Endothelial cell of umbilical vein (primary cell): ENCODE measurements around the gene NFATC3. TPM values are rescaled to one million over a fixed set of nuclear protein-coding genes. Genes with fewer than 3 reads are reported as not detected.

ENCODE experiments used
- BruUV-seq: library from RNA; stranded (reverse); fragments of 400-500 nt; replicated peaks from 2 replicates; lab custom pipeline; 2021; lab: Mats Ljungman, UMichigan
- CTCF ChIA-PET: fragments of 300-600, 350-600 bp; sonication (Branson Sonifier 250); formaldehyde crosslinking; loops from one replicate; lab custom pipeline; 2021; ENCODE audit warnings: antibody characterized with exemption, inconsistent platforms; lab: Charles Lee
- POLR2A ChIA-PET: fragments of 300-600, 350-600 bp; sonication (Branson Sonifier 250); formaldehyde crosslinking; loops from one replicate; lab custom pipeline; 2021; ENCODE audit warnings: antibody characterized with exemption, inconsistent platforms; lab: Charles Lee
- DNase-seq: peaks from one replicate; pipeline ENCODE4 v3.0.0-alpha.2; 2011; ENCODE audit warnings: low read depth, low spot score
- FAIRE-seq: peaks from 2 replicates; lab custom pipeline; 2011; peaks lifted over from hg19 to GRCh38; lab: Jason Lieb, UNC
- H2AFZ ChIP-seq: 2 replicates; pipeline ENCODE4 v1.6.0; 2012; ENCODE audit warnings: low read depth, low read length, control low read depth, inconsistent platforms
- H3K27ac ChIP-seq: 2 replicates; pipeline ENCODE4 v1.5.1; 2011; ENCODE audit warnings: low read depth, mild to moderate bottlenecking, control low read depth, low read length, moderate library complexity; ENCODE audit not compliant: insufficient read depth
- H3K27me3 ChIP-seq, 2 experiments: 2 replicates each; pipeline versions ENCODE4 v1.6.0 to v1.6.1; 2011; ENCODE audit warnings: low read length in 2 of 2, mixed read lengths in 1 of 2; ENCODE audit not compliant: control insufficient read depth in 2 of 2, insufficient read depth in 2 of 2
- H3K36me3 ChIP-seq, 2 experiments: 2 replicates in 1 of 2; 3 replicates in 1 of 2; pipeline ENCODE4 v1.5.1; 2011; ENCODE audit warnings: low read length in 2 of 2, mild to moderate bottlenecking in 1 of 2, moderate library complexity in 1 of 2; ENCODE audit not compliant: control insufficient read depth in 2 of 2, insufficient read depth in 2 of 2; ENCODE audit errors: extremely low read depth in 1 of 2
- H3K4me1 ChIP-seq: 3 replicates; pipeline ENCODE4 v1.5.1; 2011; ENCODE audit warnings: mild to moderate bottlenecking, low read length; ENCODE audit not compliant: control insufficient read depth, insufficient read depth; ENCODE audit errors: extremely low read depth
- H3K4me2 ChIP-seq: 2 replicates; pipeline ENCODE4 v1.6.1; 2011; ENCODE audit warnings: low read length, control low read depth, mixed read lengths; ENCODE audit not compliant: insufficient read depth
- H3K4me3 ChIP-seq, 3 experiments: fragments of 200-600 bp in 1 of 3; sonication (generic), shearing (Covaris generic) in 1 of 3; replicated peaks in 1 of 3; 2 replicates each; pipeline ENCODE4 v1.5.1; 2011 to 2016; ENCODE audit warnings: control low read depth in 3 of 3, low read length in 3 of 3, mild to moderate bottlenecking in 2 of 3, inconsistent platforms in 1 of 3, low read depth in 1 of 3, moderate library complexity in 1 of 3; ENCODE audit not compliant: insufficient read depth in 1 of 3
- H3K79me2 ChIP-seq: 2 replicates; pipeline ENCODE4 v1.6.0; 2012; ENCODE audit warnings: low read length, inconsistent platforms; ENCODE audit not compliant: control insufficient read depth, insufficient read depth
- H3K9ac ChIP-seq: replicated peaks from 2 replicates; pipeline ENCODE3; 2011; ENCODE audit warnings: low read length, control low read depth; ENCODE audit not compliant: insufficient read depth; ENCODE audit errors: extremely low read depth
- H3K9me1 ChIP-seq: replicated peaks from 3 replicates; pipeline ENCODE4 v1.6.0; 2011; ENCODE audit warnings: mild to moderate bottlenecking, low read length; ENCODE audit not compliant: control insufficient read depth, insufficient read depth; ENCODE audit errors: extremely low read depth
- H3K9me3 ChIP-seq: replicated peaks from 2 replicates; pipeline ENCODE4 v1.5.1; 2012; ENCODE audit warnings: low read length, inconsistent platforms; ENCODE audit not compliant: control insufficient read depth, insufficient read depth
- H4K20me1 ChIP-seq: replicated peaks from 2 replicates; pipeline ENCODE3; 2011; ENCODE audit warnings: mild to moderate bottlenecking, low read length; ENCODE audit not compliant: control insufficient read depth, insufficient read depth; ENCODE audit errors: extremely low read depth
- EZH2 ChIP-seq: IDR thresholded peaks from 2 replicates; pipeline ENCODE4 v1.6.1; 2012; ENCODE audit warnings: borderline replicate concordance, low read depth, mild to moderate bottlenecking, moderate library complexity, low read length, inconsistent platforms; ENCODE audit not compliant: severe bottlenecking
- MAX ChIP-seq: IDR thresholded peaks from 2 replicates; pipeline ENCODE4 v1.6.1; 2011; ENCODE audit not compliant: insufficient read depth, insufficient read length
- MYC ChIP-seq: IDR thresholded peaks from one replicate; pipeline ENCODE4 v1.6.1; 2011; ENCODE audit warnings: mild to moderate bottlenecking, low read depth, low read length
- POLR2AphosphoS5 ChIP-seq: IDR thresholded peaks from 2 replicates; pipeline ENCODE4 v1.6.1; 2012; ENCODE audit warnings: low read depth, mild to moderate bottlenecking, control low read depth, low read length, moderate library complexity; ENCODE audit not compliant: insufficient read depth
- dilution Hi-C: fragments of 300-500 bp; cut with MboI; formaldehyde crosslinking; loops from one replicate; pipeline ENCODE4 v1.15.0; 2019; ENCODE audit warnings: low sequenced_read_pairs; ENCODE audit not compliant: extremely low pct_ligation_motif_present
- intact Hi-C: fragments of 100-400 bp; cut with micrococcal nuclease; formaldehyde crosslinking; loops from one replicate; pipeline ENCODE4 v1.10.0; 2022
- polyA plus RNA-seq, 4 experiments: library from polyadenylated mRNA; depleted of rRNA in 3 of 4; stranded (reverse) in 3 of 4; unstranded in 1 of 4; fragments of >200 nt; gene quantifications; 2 replicates each; pipeline versions ENCODE4 v1.2.1 to v1.2.3, GENCODE V29; 2011 to 2012; ENCODE audit warnings: missing spikeins in 1 of 4
- total RNA-seq: library from RNA; stranded (reverse); gene quantifications from 2 replicates; pipeline ENCODE4 v1.2.3, GENCODE V29; 2021

The NFATC3 gene
- total and polyA plus RNA-seq, 2 donors (not counting 3 experiments of a cell fraction or from before 2014, with no cell fraction given): 15.6 to 33.1 TPM

GRCh38 chr16:68257251-68257905, 172.2 kb downstream of the NFATC3 start:
- BruUV-seq: no TSS peak
- POLR2A ChIA-PET: interaction anchor here (0.9 kb wide), 1 partner anchor 33 kb away, joined by 3 read pairs; no protein-coding TSS in a partner anchor
- Histone ChIP-seq H3K4me2 (no peak overlapping the region), H2AFZ (no peak overlapping the region), H3K4me1 (peaks cover 8% of the 10 kb centered on the region), H3K9me1 (no peaks in the 10 kb centered on the region), H3K79me2 (no peaks in the 10 kb centered on the region), H3K9me3 (no peaks in the 10 kb centered on the region), H3K27me3 (no peaks in the 10 kb centered on the region), H3K4me3 (no peak overlapping the region), H3K9ac (no peak overlapping the region), H4K20me1 (no peaks in the 10 kb centered on the region), H3K27ac (peak overlapping the region; percentile 27), H3K36me3 (peaks cover 0 to 29% of the 10 kb centered on the region in 2 experiments)
- CTCF ChIA-PET: interaction anchor here (0.9 to 2.4 kb wide), 6 partner anchors 16 to 253 kb away, joined by 3 to 17 read pairs (median 4); no protein-coding TSS in a partner anchor
- FAIRE-seq (no peak), DNase-seq (no peak)
- TF ChIP-seq EZH2 (no peak), MYC (no peak)
- dilution Hi-C loops (no loop called here), intact Hi-C loops (no loop called here)

GRCh38 chr16:68257906-68258800, 173.0 kb downstream of the NFATC3 start:
- ChIA-PET POLR2A (interaction anchor here (0.9 kb wide), 1 partner anchor 32 kb away, joined by 3 read pairs; no protein-coding TSS in a partner anchor), CTCF (interaction anchor here (0.8 to 2.4 kb wide), 8 partner anchors 9 to 252 kb away, joined by 3 to 17 read pairs (median 4); partner anchors contain the start of gene PLA2G15)
- Histone ChIP-seq H3K4me2 (no peak overlapping the region), H4K20me1 (no peaks in the 10 kb centered on the region), H2AFZ (peak overlapping the region; percentile 5), H3K9ac (no peak overlapping the region), H3K27me3 (no peaks in the 10 kb centered on the region), H3K4me1 (peaks cover 8% of the 10 kb centered on the region), H3K9me1 (no peaks in the 10 kb centered on the region), H3K4me3 (no peak overlapping the region), H3K36me3 (peaks cover 0 to 26% of the 10 kb centered on the region in 2 experiments), H3K9me3 (no peaks in the 10 kb centered on the region), H3K79me2 (no peaks in the 10 kb centered on the region), H3K27ac (peak overlapping the region; percentile 27)
- no TSS peak for BruUV-seq
- FAIRE-seq: peak; percentile 75
- no peak for TF ChIP-seq POLR2AphosphoS5
- TF ChIP-seq MAX: peak; percentile 24
- DNase-seq: peak; percentile 63
- dilution Hi-C loops: no loop called here
- intact Hi-C loops: no loop called here
